Neuron (in vitro differentiated cells): ENCODE data around the gene CREB1.

Experiments used
- H2AFZ ChIP-seq: one replicate; pipeline ENCODE4 v1.6.1; 2013; ENCODE audit warnings: low read depth, mild to moderate bottlenecking, inconsistent platforms, low read length, moderate library complexity
- H3K27me3 ChIP-seq: one replicate; pipeline ENCODE4 v1.6.1; 2013; ENCODE audit warnings: low read length; ENCODE audit not compliant: insufficient read depth
- H3K36me3 ChIP-seq: one replicate; pipeline ENCODE4 v1.6.1; 2013; ENCODE audit warnings: low read length; ENCODE audit not compliant: insufficient read depth
- H3K4me1 ChIP-seq: one replicate; pipeline ENCODE4 v1.6.1; 2013; ENCODE audit warnings: low read length; ENCODE audit not compliant: insufficient read depth
- H3K4me3 ChIP-seq: 2 replicates; pipeline ENCODE4 v1.5.1; 2013; ENCODE audit warnings: mild to moderate bottlenecking, low read length, moderate library complexity
- H3K9me3 ChIP-seq: one replicate; pipeline ENCODE4 v1.6.1; 2013; ENCODE audit warnings: low read length

The CREB1 gene

GRCh38 chr2:207616185-207616584 is 86.4 kb downstream of the CREB1 start:
- H3K9me3 ChIP-seq = no peaks in the 10 kb centered on the region
- H3K4me3 ChIP-seq = no peak overlapping the region
- H2AFZ ChIP-seq = no peak overlapping the region
- no peaks in the 10 kb centered on the region for H3K4me1 ChIP-seq
- no peaks in the 10 kb centered on the region for H3K27me3 ChIP-seq
- peaks cover 44% of the 10 kb centered on the region for H3K36me3 ChIP-seq

DNA sequence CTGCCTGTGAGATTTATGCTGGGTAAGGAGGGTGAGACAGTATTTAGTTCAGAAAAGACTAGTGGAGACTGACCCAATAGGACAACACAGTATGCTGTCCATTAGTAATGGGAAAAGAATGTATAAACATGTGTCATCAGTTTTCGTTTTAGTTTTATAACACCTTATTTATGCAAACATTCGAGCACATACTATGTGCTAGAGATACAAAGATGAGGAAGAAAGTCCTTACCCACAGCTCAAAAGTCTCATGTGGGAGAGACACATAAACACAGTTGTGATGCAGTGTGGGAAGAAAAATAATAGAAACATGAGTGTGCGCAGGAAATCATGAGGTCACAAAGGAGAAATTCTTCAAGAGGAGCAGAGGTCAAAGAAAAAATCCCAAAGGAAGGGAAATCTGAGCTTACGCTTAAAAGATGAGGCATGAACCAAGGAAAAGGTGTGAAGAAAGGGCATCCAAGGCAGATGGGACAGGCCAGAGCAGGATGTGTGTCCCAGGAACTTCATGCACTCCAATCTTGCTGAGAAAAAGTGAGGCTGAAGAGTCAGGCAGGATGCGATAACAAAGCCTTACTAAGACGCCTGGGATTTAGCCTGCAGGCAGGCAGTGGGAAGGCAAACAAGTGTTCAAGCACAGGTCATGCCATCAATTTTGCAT is 87.4 kb downstream of the CREB1 start:
- Histone ChIP-seq H3K36me3 (peaks cover 51% of the 10 kb centered on the region), H3K9me3 (no peaks in the 10 kb centered on the region), H3K4me3 (no peak overlapping the region)

GRCh38 chr2:207619764-207620203 is 90.0 kb downstream of the CREB1 start:
- Histone ChIP-seq H3K4me3 (no peak overlapping the region), H3K27me3 (no peaks in the 10 kb centered on the region), H2AFZ (no peak overlapping the region), H3K9me3 (no peaks in the 10 kb centered on the region), H3K4me1 (peaks cover 8% of the 10 kb centered on the region), H3K36me3 (peaks cover 48% of the 10 kb centered on the region)

More for the DNA sequence above, 87.4 kb downstream of the CREB1 start:
- Histone ChIP-seq H2AFZ (no peak overlapping the region), H3K4me1 (no peaks in the 10 kb centered on the region), H3K27me3 (no peaks in the 10 kb centered on the region)

- peaks cover 43% of the 10 kb centered on the region for H3K36me3 ChIP-seq
- peaks cover 8% of the 10 kb centered on the region for H3K4me1 ChIP-seq
- no peak overlapping the region for H3K4me3 ChIP-seq
- no peak overlapping the region for H2AFZ ChIP-seq
- no peaks in the 10 kb centered on the region for H3K9me3 ChIP-seq
- no peaks in the 10 kb centered on the region for H3K27me3 ChIP-seq
Measured at GRCh38 chr2:207621501-207622039, 91.8 kb downstream of the CREB1 start.

- peaks cover 24% of the 10 kb centered on the region for H3K36me3 ChIP-seq
- peaks cover 8% of the 10 kb centered on the region for H3K4me1 ChIP-seq
- peak overlapping the region; percentile 97 for H2AFZ ChIP-seq
- no peaks in the 10 kb centered on the region for H3K27me3 ChIP-seq
- no peaks in the 10 kb centered on the region for H3K9me3 ChIP-seq
- H3K4me3 ChIP-seq = peak overlapping the region; percentile 69
Measured at GRCh38 chr2:207624185-207625013, 94.6 kb downstream of the CREB1 start.

GRCh38 chr2:207625014-207625907 is 95.5 kb downstream of the CREB1 start, which contains the start of gene METTL21A:
TSS of gene METTL21A (minus strand) at chr2:207625394. CDS start at chr2:207624375, 1,019 bp downstream.
- Histone ChIP-seq H3K27me3 (no peaks in the 10 kb centered on the region), H3K4me3 (peak within 1 kb of the TSS; percentile 69), H3K9me3 (no peaks in the 10 kb centered on the region), H2AFZ (peak within 1 kb of the TSS; percentile 97), H3K4me1 (peaks cover 8% of the 10 kb centered on the region), H3K36me3 (peaks cover 21% of the 10 kb centered on the region)

DNA sequence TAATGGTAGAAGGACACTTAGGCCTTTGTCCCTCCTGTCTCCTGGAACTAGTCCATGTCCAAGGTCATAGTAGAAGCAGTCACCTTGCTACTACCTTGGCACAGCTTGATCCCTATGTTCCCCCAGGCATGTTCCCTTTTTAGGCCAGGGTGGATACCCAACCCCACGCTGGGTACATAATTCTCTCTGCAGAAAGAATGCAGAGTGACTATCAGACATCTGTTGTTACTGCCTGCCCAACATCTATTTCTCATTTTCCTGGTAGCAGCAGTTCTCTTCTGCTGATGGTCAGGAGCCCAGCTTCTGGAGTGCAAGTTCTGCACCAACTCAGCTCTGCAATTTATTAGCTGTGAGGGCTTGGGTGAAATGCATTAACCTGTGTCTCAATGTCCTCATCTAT is 99.8 kb downstream of the CREB1 start:
- no peaks in the 10 kb centered on the region for H3K36me3 ChIP-seq
- H3K4me3 ChIP-seq = no peak overlapping the region
- H3K27me3 ChIP-seq = no peaks in the 10 kb centered on the region
- no peaks in the 10 kb centered on the region for H3K4me1 ChIP-seq
- no peak overlapping the region for H2AFZ ChIP-seq
- H3K9me3 ChIP-seq = no peaks in the 10 kb centered on the region

- Histone ChIP-seq H3K4me1 (no peaks in the 10 kb centered on the region), H3K4me3 (no peak overlapping the region), H2AFZ (no peak overlapping the region), H3K9me3 (no peaks in the 10 kb centered on the region), H3K27me3 (no peaks in the 10 kb centered on the region), H3K36me3 (no peaks in the 10 kb centered on the region)
Measured at GRCh38 chr2:207630491-207630890, 100.7 kb downstream of the CREB1 start.

DNA sequence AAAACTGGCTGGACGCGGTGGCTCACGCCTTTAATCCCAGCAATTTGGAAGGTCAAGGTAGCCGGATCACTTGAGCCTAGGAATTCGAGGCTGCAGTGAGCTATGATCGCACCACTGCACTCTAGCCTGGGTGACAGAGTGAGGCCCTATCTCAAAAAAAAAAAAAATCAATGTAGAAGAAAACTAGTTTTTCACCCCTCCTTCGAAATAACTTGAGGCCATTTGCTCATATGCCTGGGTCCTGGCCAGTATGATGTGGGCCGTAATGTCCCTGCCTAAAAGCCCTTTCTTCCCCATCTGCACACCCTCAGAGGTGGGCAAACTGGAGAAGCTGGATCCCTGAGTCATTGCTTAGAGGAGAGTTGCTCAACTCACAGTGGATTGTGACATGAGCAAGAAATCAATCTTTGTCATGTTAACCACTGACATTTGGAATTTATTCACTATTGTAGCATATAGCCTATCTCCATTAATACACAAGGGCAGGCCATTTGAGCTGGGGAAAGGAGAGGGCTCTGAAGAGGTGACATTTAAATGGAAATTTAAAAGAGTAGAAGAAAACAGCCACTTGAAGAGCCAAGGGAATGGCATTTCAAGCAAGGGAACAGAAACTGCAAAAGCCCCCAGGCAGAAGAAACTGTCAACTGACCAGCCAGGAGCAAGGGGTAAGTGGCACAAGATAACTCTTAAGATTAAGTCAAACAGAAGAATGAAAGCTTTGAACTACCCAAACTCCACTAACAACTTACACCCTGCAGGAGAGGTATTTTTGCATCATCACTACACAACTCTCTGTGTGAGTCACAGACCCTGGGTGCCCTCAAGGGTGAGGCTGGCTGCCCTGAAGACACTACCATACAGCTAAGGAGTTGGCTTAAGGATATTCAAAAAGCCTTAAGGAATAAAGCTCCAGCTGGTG is 103.1 kb downstream of the CREB1 start:
- Histone ChIP-seq H3K4me1 (no peaks in the 10 kb centered on the region), H3K4me3 (no peak overlapping the region), H3K27me3 (no peaks in the 10 kb centered on the region), H3K9me3 (no peaks in the 10 kb centered on the region), H3K36me3 (no peaks in the 10 kb centered on the region), H2AFZ (no peak overlapping the region)

DNA sequence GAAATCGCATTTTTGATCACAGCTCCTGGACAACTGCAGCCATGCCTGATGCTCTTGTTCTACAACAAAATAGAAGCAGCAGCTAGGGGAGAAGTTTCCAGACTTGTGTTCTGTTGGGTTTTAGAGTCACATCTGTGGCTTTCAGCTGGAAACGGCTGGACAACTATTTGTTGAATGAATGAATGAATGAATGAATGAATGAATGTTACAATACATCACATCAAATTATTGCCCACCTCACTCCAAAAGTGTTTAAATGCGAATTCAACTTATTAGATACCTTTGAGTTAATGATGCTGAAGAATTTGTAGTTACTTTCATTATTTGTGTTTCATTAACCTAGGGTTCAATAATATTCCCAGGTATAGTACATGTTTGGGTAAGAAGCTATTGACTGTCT is 103.9 kb downstream of the CREB1 start:
- H3K27me3 ChIP-seq = no peaks in the 10 kb centered on the region
- H3K9me3 ChIP-seq = no peaks in the 10 kb centered on the region
- no peaks in the 10 kb centered on the region for H3K36me3 ChIP-seq
- H3K4me3 ChIP-seq = no peak overlapping the region
- no peaks in the 10 kb centered on the region for H3K4me1 ChIP-seq
- no peak overlapping the region for H2AFZ ChIP-seq

GRCh38 chr2:207635468-207636200 is 105.9 kb downstream of the CREB1 start:
- H3K4me1 ChIP-seq = no peaks in the 10 kb centered on the region

More at GRCh38 chr2:207635468-207636200, 105.9 kb downstream of the CREB1 start:
- Histone ChIP-seq H3K9me3 (no peaks in the 10 kb centered on the region), H2AFZ (no peak overlapping the region), H3K36me3 (no peaks in the 10 kb centered on the region), H3K27me3 (no peaks in the 10 kb centered on the region), H3K4me3 (no peak overlapping the region)
